ENCODE results near the gene KAT7. TPM values are rescaled to one million over a fixed set of nuclear protein-coding genes. Genes with fewer than 3 reads are reported as not detected.
A peak's percentile ranks its signal among the peaks of the same experiment; 100 is the strongest.

The KAT7 gene
- 93.5 and 99.7 TPM in 2 replicates for total RNA-seq
- long read RNA-seq, full-length matches to known transcripts: 105 of 172 reads
- long read RNA-seq, partial matches to known transcripts: 13 of 172 reads
- long read RNA-seq, other reads (novel, unspliced or antisense): 54 of 172 reads

DNA sequence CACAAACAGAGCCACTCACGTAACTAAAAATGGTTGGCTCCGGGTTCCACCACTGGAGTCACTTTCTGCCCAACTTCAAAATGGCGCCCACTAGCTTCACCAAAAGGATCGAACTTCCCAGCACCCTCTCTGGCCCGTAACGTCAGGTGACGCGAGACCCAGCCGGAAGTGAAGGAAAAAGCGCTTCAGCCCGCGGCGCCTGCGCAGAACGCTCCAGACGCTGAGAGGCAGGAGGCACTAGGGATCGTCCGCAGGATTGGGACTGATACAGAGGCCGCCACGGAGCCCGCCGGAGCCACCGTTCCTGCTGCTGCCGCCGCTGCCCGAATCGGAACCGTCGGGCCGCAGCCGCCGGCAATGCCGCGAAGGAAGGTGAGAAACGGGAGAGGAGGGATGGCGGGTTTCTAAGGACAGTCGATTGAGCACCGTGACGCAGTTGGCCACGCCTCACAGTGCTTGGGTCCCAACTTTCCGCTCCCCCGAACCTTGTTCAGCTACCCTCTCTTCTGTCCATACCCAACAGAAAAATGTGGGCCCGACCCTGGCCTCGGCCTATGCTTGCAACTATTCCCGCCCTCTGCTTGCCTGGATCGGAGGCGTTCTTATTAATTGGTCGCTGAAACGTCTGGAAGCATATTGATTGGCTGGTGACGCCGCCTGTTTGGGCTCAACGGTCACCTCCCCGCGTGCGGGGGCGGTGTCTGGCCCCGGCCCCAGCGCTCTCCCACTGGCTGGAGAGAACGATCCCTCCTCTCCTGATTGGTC is at the start of gene KAT7:
Gene KAT7, plus strand, starts transcription at position 204 of the 765 bp plus-strand sequence. Its CDS starts 154 bp downstream, at position 358.
- no peaks in the 10 kb centered on the region for H3K27me3 Mint-ChIP-seq (ENCODE audit: low read depth)
- peak within 1 kb of the TSS; percentile 93 for H3K4me3 Mint-ChIP-seq
- peak within 1 kb of the TSS; percentile 98 for H3K27ac Mint-ChIP-seq (ENCODE audit: unreplicated experiment)
- H3K4me1 Mint-ChIP-seq: peaks cover 35% of the 10 kb centered on the region
- no peaks in the 10 kb centered on the region for H3K36me3 Mint-ChIP-seq (ENCODE audit: low read depth)
- peak; percentile 93 for DNase-seq (ENCODE audit: low read depth, low spot score)
- TF ChIP-seq, protein P1, sequence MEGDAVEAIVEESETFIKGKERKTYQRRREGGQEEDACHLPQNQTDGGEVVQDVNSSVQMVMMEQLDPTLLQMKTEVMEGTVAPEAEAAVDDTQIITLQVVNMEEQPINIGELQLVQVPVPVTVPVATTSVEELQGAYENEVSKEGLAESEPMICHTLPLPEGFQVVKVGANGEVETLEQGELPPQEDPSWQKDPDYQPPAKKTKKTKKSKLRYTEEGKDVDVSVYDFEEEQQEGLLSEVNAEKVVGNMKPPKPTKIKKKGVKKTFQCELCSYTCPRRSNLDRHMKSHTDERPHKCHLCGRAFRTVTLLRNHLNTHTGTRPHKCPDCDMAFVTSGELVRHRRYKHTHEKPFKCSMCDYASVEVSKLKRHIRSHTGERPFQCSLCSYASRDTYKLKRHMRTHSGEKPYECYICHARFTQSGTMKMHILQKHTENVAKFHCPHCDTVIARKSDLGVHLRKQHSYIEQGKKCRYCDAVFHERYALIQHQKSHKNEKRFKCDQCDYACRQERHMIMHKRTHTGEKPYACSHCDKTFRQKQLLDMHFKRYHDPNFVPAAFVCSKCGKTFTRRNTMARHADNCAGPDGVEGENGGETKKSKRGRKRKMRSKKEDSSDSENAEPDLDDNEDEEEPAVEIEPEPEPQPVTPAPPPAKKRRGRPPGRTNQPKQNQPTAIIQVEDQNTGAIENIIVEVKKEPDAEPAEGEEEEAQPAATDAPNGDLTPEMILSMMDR (conservative IDR thresholded peaks at IDR 0.05): no peak
- no peaks in the 10 kb centered on the region for H3K9me3 Mint-ChIP-seq

GRCh38 chr17:49739641-49740271 is 48.7 kb upstream of the KAT7 start:
- no peaks in the 10 kb centered on the region for H3K27me3 Mint-ChIP-seq (ENCODE audit: low read depth)
- no peaks in the 10 kb centered on the region for H3K9me3 Mint-ChIP-seq
- TF ChIP-seq, protein P1 (conservative IDR thresholded peaks at IDR 0.05): no peak
- no peak overlapping the region for H3K27ac Mint-ChIP-seq (ENCODE audit: unreplicated experiment)
- H3K4me1 Mint-ChIP-seq: peaks cover 8% of the 10 kb centered on the region
- DNase-seq (ENCODE audit: low read depth, low spot score): no peak
- peaks cover 2% of the 10 kb centered on the region for H3K36me3 Mint-ChIP-seq (ENCODE audit: low read depth)
- no peak overlapping the region for H3K4me3 Mint-ChIP-seq

DNA sequence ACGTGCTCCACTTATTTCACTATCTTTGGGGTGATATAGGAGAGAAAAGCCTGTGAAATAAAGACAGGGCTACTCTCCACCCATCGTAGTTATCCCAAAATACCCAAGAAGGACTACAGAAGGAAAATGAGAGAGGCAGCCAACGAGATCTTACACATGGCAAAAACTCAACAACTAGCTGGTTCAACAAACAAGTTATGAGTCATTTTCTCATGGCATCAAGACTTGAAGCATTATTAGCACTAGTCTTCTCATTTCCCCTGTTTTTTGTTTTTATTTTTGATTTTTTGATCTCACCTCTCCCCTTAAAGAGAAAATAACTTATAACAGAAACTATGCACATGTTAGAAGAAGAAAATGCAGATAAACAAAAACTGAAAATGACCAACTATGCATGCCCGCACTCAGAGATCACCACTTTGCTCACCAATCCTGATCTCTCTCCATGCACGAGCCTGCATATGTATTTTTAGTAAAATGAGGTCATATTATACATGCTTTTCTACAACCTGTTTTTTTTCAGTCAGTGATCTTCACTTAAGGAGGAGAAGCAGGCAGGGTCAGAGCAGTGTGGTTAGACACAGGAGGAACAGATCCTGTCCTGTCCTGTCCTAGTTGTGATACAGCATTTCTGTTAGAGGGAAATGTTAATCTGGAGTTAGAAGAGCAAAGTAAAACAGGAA is 47.3 kb upstream of the KAT7 start:
- H3K36me3 Mint-ChIP-seq (ENCODE audit: low read depth): peaks cover 2% of the 10 kb centered on the region

DNA sequence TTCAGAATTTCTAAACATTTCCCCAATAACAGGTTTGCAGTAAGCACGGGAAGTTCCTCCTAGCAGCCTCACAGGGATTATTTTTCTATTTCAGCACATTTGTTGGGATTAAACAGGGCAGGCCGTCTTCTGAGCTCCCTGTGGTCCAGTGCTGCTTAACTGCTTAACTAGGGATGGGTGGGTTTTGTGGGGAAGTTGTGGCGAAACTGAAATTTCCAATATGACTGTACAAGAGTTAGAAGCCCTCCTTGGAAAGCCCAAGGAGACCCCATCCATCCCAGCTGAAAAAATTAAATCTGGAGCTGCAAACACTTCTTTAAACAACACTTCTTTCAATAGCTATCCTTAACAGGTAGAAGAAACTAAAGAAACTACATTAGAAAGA is 46.8 kb upstream of the KAT7 start:
- TF ChIP-seq, protein P1 (conservative IDR thresholded peaks at IDR 0.05): no peak
- Mint-ChIP-seq H3K36me3 (ENCODE audit: low read depth) (no peaks in the 10 kb centered on the region), H3K4me1 (peaks cover 8% of the 10 kb centered on the region)

More for the DNA sequence above, 47.3 kb upstream of the KAT7 start:
- no peak for DNase-seq (ENCODE audit: low read depth, low spot score)
- Mint-ChIP-seq H3K4me3 (no peak overlapping the region), H3K9me3 (no peaks in the 10 kb centered on the region), H3K27me3 (ENCODE audit: low read depth) (no peaks in the 10 kb centered on the region), H3K4me1 (peaks cover 8% of the 10 kb centered on the region), H3K27ac (ENCODE audit: unreplicated experiment) (no peak overlapping the region)
- TF ChIP-seq, protein P1 (conservative IDR thresholded peaks at IDR 0.05): no peak

GRCh38 chr17:49742166-49742638 is 46.3 kb upstream of the KAT7 start:
- no peaks in the 10 kb centered on the region for H3K27me3 Mint-ChIP-seq (ENCODE audit: low read depth)
- H3K36me3 Mint-ChIP-seq (ENCODE audit: low read depth): no peaks in the 10 kb centered on the region
- peaks cover 8% of the 10 kb centered on the region for H3K4me1 Mint-ChIP-seq
- H3K4me3 Mint-ChIP-seq: no peak overlapping the region
- no peak overlapping the region for H3K27ac Mint-ChIP-seq (ENCODE audit: unreplicated experiment)
- TF ChIP-seq, protein P1 (conservative IDR thresholded peaks at IDR 0.05): no peak
- DNase-seq (ENCODE audit: low read depth, low spot score): no peak
- no peaks in the 10 kb centered on the region for H3K9me3 Mint-ChIP-seq

More for the DNA sequence above, 46.8 kb upstream of the KAT7 start:
- DNase-seq (ENCODE audit: low read depth, low spot score): no peak
- Mint-ChIP-seq H3K27ac (ENCODE audit: unreplicated experiment) (no peak overlapping the region), H3K4me3 (no peak overlapping the region), H3K27me3 (ENCODE audit: low read depth) (no peaks in the 10 kb centered on the region), H3K9me3 (no peaks in the 10 kb centered on the region)
